ENCODE measurements around the gene EIPR1.

EIPR1 gene

GRCh38 chr2:3209258-3209657 is 168.4 kb downstream of the EIPR1 start:
- Mint-ChIP-seq H3K4me1 (no peaks in the 10 kb centered on the region), H3K27me3 (ENCODE audit: low read depth) (no peaks in the 10 kb centered on the region), H3K4me3 (no peak overlapping the region), H3K36me3 (ENCODE audit: low read depth) (peaks cover 30% of the 10 kb centered on the region), H3K9me3 (no peaks in the 10 kb centered on the region), H3K27ac (no peak overlapping the region)
- no peak for TF ChIP-seq CTCF (IDR thresholded peaks at IDR 0.05; ENCODE audit: unreplicated experiment in 3 of 3)

- H3K4me3 Mint-ChIP-seq, result no peak overlapping the region
- H3K27me3 Mint-ChIP-seq (ENCODE audit: low read depth), result no peaks in the 10 kb centered on the region
- no peaks in the 10 kb centered on the region for H3K4me1 Mint-ChIP-seq
- H3K36me3 Mint-ChIP-seq (ENCODE audit: low read depth), result peaks cover 25% of the 10 kb centered on the region
- no peaks in the 10 kb centered on the region for H3K9me3 Mint-ChIP-seq
- no peak for TF ChIP-seq CTCF (IDR thresholded peaks at IDR 0.05; ENCODE audit: unreplicated experiment in 3 of 3)
- H3K27ac Mint-ChIP-seq, result no peak overlapping the region
Observed at GRCh38 chr2:3208591-3208990, 169.0 kb downstream of the EIPR1 start.

GRCh38 chr2:3208179-3208578 is 169.4 kb downstream of the EIPR1 start:
- Mint-ChIP-seq H3K27me3 (ENCODE audit: low read depth) (no peaks in the 10 kb centered on the region), H3K4me1 (no peaks in the 10 kb centered on the region), H3K36me3 (ENCODE audit: low read depth) (peaks cover 25% of the 10 kb centered on the region), H3K27ac (no peak overlapping the region), H3K4me3 (no peak overlapping the region), H3K9me3 (no peaks in the 10 kb centered on the region)
- TF ChIP-seq CTCF (IDR thresholded peaks at IDR 0.05; ENCODE audit: unreplicated experiment in 3 of 3), result no peak

- no peak for TF ChIP-seq CTCF (IDR thresholded peaks at IDR 0.05; ENCODE audit: unreplicated experiment in 3 of 3)
- Mint-ChIP-seq H3K36me3 (ENCODE audit: low read depth) (peaks cover 26% of the 10 kb centered on the region), H3K4me3 (no peak overlapping the region), H3K27ac (no peak overlapping the region), H3K27me3 (ENCODE audit: low read depth) (no peaks in the 10 kb centered on the region), H3K9me3 (no peaks in the 10 kb centered on the region), H3K4me1 (no peaks in the 10 kb centered on the region)
Observed at GRCh38 chr2:3207091-3207491, 170.5 kb downstream of the EIPR1 start.

GRCh38 chr2:3205845-3206244 is 171.8 kb downstream of the EIPR1 start:
- Mint-ChIP-seq H3K27me3 (ENCODE audit: low read depth) (no peaks in the 10 kb centered on the region), H3K9me3 (no peaks in the 10 kb centered on the region), H3K4me3 (no peak overlapping the region), H3K36me3 (ENCODE audit: low read depth) (peaks cover 17% of the 10 kb centered on the region), H3K4me1 (peaks cover 5% of the 10 kb centered on the region), H3K27ac (no peak overlapping the region)
- no peak for TF ChIP-seq CTCF (IDR thresholded peaks at IDR 0.05; ENCODE audit: unreplicated experiment in 3 of 3)

GRCh38 chr2:3204031-3204821 is 173.4 kb downstream of the EIPR1 start:
- no peaks in the 10 kb centered on the region for H3K9me3 Mint-ChIP-seq
- H3K36me3 Mint-ChIP-seq (ENCODE audit: low read depth), result peaks cover 13% of the 10 kb centered on the region
- no peak overlapping the region for H3K4me3 Mint-ChIP-seq
- H3K4me1 Mint-ChIP-seq, result peaks cover 12% of the 10 kb centered on the region
- no peak for TF ChIP-seq CTCF (IDR thresholded peaks at IDR 0.05; ENCODE audit: unreplicated experiment in 3 of 3)
- no peaks in the 10 kb centered on the region for H3K27me3 Mint-ChIP-seq (ENCODE audit: low read depth)
- no peak overlapping the region for H3K27ac Mint-ChIP-seq
